Activated naive CD8-positive, alpha-beta T cell (primary cell): Measurements from ENCODE around the gene KCTD15.

Experiments
- H3K27ac Mint-ChIP-seq: one replicate; pipeline ENCODE4 v1.8.0; 2021; ENCODE audit warnings: mixed read lengths
- H3K27me3 Mint-ChIP-seq: one replicate; pipeline ENCODE4 v1.8.0; 2021; ENCODE audit warnings: mixed read lengths
- H3K36me3 Mint-ChIP-seq: one replicate; pipeline ENCODE4 v1.8.0; 2021; ENCODE audit warnings: mixed read lengths
- H3K4me1 Mint-ChIP-seq: one replicate; pipeline ENCODE4 v1.8.0; 2021; ENCODE audit warnings: low read depth, mixed read lengths
- H3K4me3 Mint-ChIP-seq: one replicate; pipeline ENCODE4 v1.8.0; 2021; ENCODE audit warnings: mild to moderate bottlenecking, mixed read lengths
- H3K9me3 Mint-ChIP-seq: one replicate; pipeline ENCODE4 v1.8.0; 2021; ENCODE audit warnings: low read depth, mixed read lengths

Gene KCTD15

GRCh38 chr19:33828266-33829075 lies 31.8 kb downstream of the KCTD15 start:
- H3K4me3 Mint-ChIP-seq: no peak overlapping the region
- no peak overlapping the region for H3K27ac Mint-ChIP-seq
- H3K36me3 Mint-ChIP-seq: no peaks in the 10 kb centered on the region
- peaks cover 14% of the 10 kb centered on the region for H3K27me3 Mint-ChIP-seq
- no peaks in the 10 kb centered on the region for H3K4me1 Mint-ChIP-seq
- H3K9me3 Mint-ChIP-seq: no peaks in the 10 kb centered on the region

GRCh38 chr19:33830264-33830663 lies 33.6 kb downstream of the KCTD15 start:
- no peak overlapping the region for H3K4me3 Mint-ChIP-seq
- peaks cover 15% of the 10 kb centered on the region for H3K27me3 Mint-ChIP-seq
- H3K36me3 Mint-ChIP-seq: no peaks in the 10 kb centered on the region
- H3K27ac Mint-ChIP-seq: no peak overlapping the region
- H3K9me3 Mint-ChIP-seq: no peaks in the 10 kb centered on the region
- H3K4me1 Mint-ChIP-seq: no peaks in the 10 kb centered on the region

- no peak overlapping the region for H3K27ac Mint-ChIP-seq
These were observed 35.2 kb downstream of the KCTD15 start for GRCh38 chr19:33831825-33832224.

GRCh38 chr19:33832633-33833032 lies 36.0 kb downstream of the KCTD15 start:
- peaks cover 14% of the 10 kb centered on the region for H3K27me3 Mint-ChIP-seq
- H3K36me3 Mint-ChIP-seq: no peaks in the 10 kb centered on the region
- H3K9me3 Mint-ChIP-seq: no peaks in the 10 kb centered on the region
- H3K27ac Mint-ChIP-seq: no peak overlapping the region
- H3K4me1 Mint-ChIP-seq: no peaks in the 10 kb centered on the region
- H3K4me3 Mint-ChIP-seq: no peak overlapping the region

More at GRCh38 chr19:33831825-33832224, 35.2 kb downstream of the KCTD15 start:
- no peaks in the 10 kb centered on the region for H3K4me1 Mint-ChIP-seq
- H3K4me3 Mint-ChIP-seq: no peak overlapping the region
- H3K9me3 Mint-ChIP-seq: no peaks in the 10 kb centered on the region
- peaks cover 13% of the 10 kb centered on the region for H3K27me3 Mint-ChIP-seq
- no peaks in the 10 kb centered on the region for H3K36me3 Mint-ChIP-seq

- H3K4me3 Mint-ChIP-seq: no peak overlapping the region
- H3K36me3 Mint-ChIP-seq: no peaks in the 10 kb centered on the region
- H3K27me3 Mint-ChIP-seq: peaks cover 16% of the 10 kb centered on the region
- H3K27ac Mint-ChIP-seq: no peak overlapping the region
- H3K9me3 Mint-ChIP-seq: no peaks in the 10 kb centered on the region
- no peaks in the 10 kb centered on the region for H3K4me1 Mint-ChIP-seq
These were observed 43.7 kb downstream of the KCTD15 start for GRCh38 chr19:33840382-33840781.

GRCh38 chr19:33840783-33841182 lies 44.1 kb downstream of the KCTD15 start:
- Mint-ChIP-seq H3K36me3 (no peaks in the 10 kb centered on the region), H3K27ac (no peak overlapping the region), H3K4me1 (no peaks in the 10 kb centered on the region), H3K9me3 (no peaks in the 10 kb centered on the region), H3K27me3 (peaks cover 16% of the 10 kb centered on the region), H3K4me3 (no peak overlapping the region)

GRCh38 chr19:33841685-33842084 lies 45.0 kb downstream of the KCTD15 start:
- no peaks in the 10 kb centered on the region for H3K4me1 Mint-ChIP-seq
- no peak overlapping the region for H3K27ac Mint-ChIP-seq
- H3K36me3 Mint-ChIP-seq: no peaks in the 10 kb centered on the region
- no peaks in the 10 kb centered on the region for H3K9me3 Mint-ChIP-seq
- no peak overlapping the region for H3K4me3 Mint-ChIP-seq
- H3K27me3 Mint-ChIP-seq: peaks cover 12% of the 10 kb centered on the region

GRCh38 chr19:33844478-33844877 lies 47.8 kb downstream of the KCTD15 start:
- no peak overlapping the region for H3K27ac Mint-ChIP-seq

GRCh38 chr19:33845498-33845897 lies 48.8 kb downstream of the KCTD15 start:
- Mint-ChIP-seq H3K27me3 (peaks cover 6% of the 10 kb centered on the region), H3K4me1 (no peaks in the 10 kb centered on the region), H3K27ac (no peak overlapping the region), H3K4me3 (no peak overlapping the region), H3K9me3 (no peaks in the 10 kb centered on the region), H3K36me3 (peaks cover 1% of the 10 kb centered on the region)

More at GRCh38 chr19:33844478-33844877, 47.8 kb downstream of the KCTD15 start:
- H3K27me3 Mint-ChIP-seq: peaks cover 10% of the 10 kb centered on the region
- H3K4me3 Mint-ChIP-seq: no peak overlapping the region
- H3K9me3 Mint-ChIP-seq: no peaks in the 10 kb centered on the region
- H3K36me3 Mint-ChIP-seq: no peaks in the 10 kb centered on the region
- no peaks in the 10 kb centered on the region for H3K4me1 Mint-ChIP-seq

- Mint-ChIP-seq H3K27me3 (peaks cover 9% of the 10 kb centered on the region), H3K27ac (no peak overlapping the region), H3K36me3 (peaks cover 4% of the 10 kb centered on the region), H3K4me3 (no peak overlapping the region), H3K4me1 (no peaks in the 10 kb centered on the region), H3K9me3 (peaks cover 10% of the 10 kb centered on the region)
These were observed 53.0 kb downstream of the KCTD15 start for GRCh38 chr19:33849551-33850147.

GRCh38 chr19:33859016-33859415 lies 62.3 kb downstream of the KCTD15 start:
- Mint-ChIP-seq H3K27me3 (peaks cover 4% of the 10 kb centered on the region), H3K36me3 (no peaks in the 10 kb centered on the region), H3K4me1 (no peaks in the 10 kb centered on the region), H3K9me3 (no peaks in the 10 kb centered on the region), H3K27ac (no peak overlapping the region), H3K4me3 (no peak overlapping the region)

GRCh38 chr19:33860312-33861090 lies 63.8 kb downstream of the KCTD15 start:
- H3K9me3 Mint-ChIP-seq: no peaks in the 10 kb centered on the region
- H3K27me3 Mint-ChIP-seq: peaks cover 2% of the 10 kb centered on the region
- H3K27ac Mint-ChIP-seq: no peak overlapping the region
- H3K4me3 Mint-ChIP-seq: no peak overlapping the region
- H3K36me3 Mint-ChIP-seq: no peaks in the 10 kb centered on the region
- no peaks in the 10 kb centered on the region for H3K4me1 Mint-ChIP-seq

- H3K36me3 Mint-ChIP-seq: no peaks in the 10 kb centered on the region
- H3K27me3 Mint-ChIP-seq: peaks cover 2% of the 10 kb centered on the region
- no peak overlapping the region for H3K4me3 Mint-ChIP-seq
- no peak overlapping the region for H3K27ac Mint-ChIP-seq
- no peaks in the 10 kb centered on the region for H3K4me1 Mint-ChIP-seq
- no peaks in the 10 kb centered on the region for H3K9me3 Mint-ChIP-seq
These were observed 65.3 kb downstream of the KCTD15 start for GRCh38 chr19:33861950-33862349.

GRCh38 chr19:33862981-33863380 lies 66.3 kb downstream of the KCTD15 start:
- Mint-ChIP-seq H3K4me1 (no peaks in the 10 kb centered on the region), H3K27ac (no peak overlapping the region), H3K36me3 (no peaks in the 10 kb centered on the region), H3K9me3 (no peaks in the 10 kb centered on the region), H3K27me3 (peaks cover 2% of the 10 kb centered on the region), H3K4me3 (no peak overlapping the region)

GRCh38 chr19:33863436-33863835 lies 66.8 kb downstream of the KCTD15 start:
- Mint-ChIP-seq H3K36me3 (no peaks in the 10 kb centered on the region), H3K27me3 (no peaks in the 10 kb centered on the region), H3K27ac (no peak overlapping the region), H3K4me1 (no peaks in the 10 kb centered on the region), H3K4me3 (no peak overlapping the region), H3K9me3 (no peaks in the 10 kb centered on the region)
